Fibroblast of villous mesenchyme (primary cell): ENCODE measurements around the gene SERHL2. TPM values are rescaled to one million over a fixed set of nuclear protein-coding genes. Genes with fewer than 3 reads are reported as not detected.
"Not testable (repeated sequence)": the region's sequence is repeated elsewhere in the genome, so short reads cannot be mapped to it uniquely, and the experiment has no call there.

Experiments
- DNase-seq: peaks from one replicate; pipeline ENCODE4 v3.0.0-alpha.2; 2010; ENCODE audit warnings: low read depth
- H3K4me3 ChIP-seq: 2 replicates; pipeline ENCODE4 v1.5.1; 2011; ENCODE audit warnings: low read depth, mild to moderate bottlenecking, low read length
- total RNA-seq: library from RNA; depleted of rRNA; stranded (reverse); fragments of >200 nt; gene quantifications from 2 replicates; pipeline ENCODE4 v1.2.3, GENCODE V29; 2012
- TF ChIP-seq, protein P1 (sequence below): IDR thresholded peaks from 2 replicates; pipeline ENCODE4 v1.5.1; 2012; ENCODE audit warnings: low read depth, mild to moderate bottlenecking, low read length; ENCODE audit not compliant: insufficient read depth

Gene SERHL2
- total RNA-seq, 1 donor: 2.2 TPM

DNA sequence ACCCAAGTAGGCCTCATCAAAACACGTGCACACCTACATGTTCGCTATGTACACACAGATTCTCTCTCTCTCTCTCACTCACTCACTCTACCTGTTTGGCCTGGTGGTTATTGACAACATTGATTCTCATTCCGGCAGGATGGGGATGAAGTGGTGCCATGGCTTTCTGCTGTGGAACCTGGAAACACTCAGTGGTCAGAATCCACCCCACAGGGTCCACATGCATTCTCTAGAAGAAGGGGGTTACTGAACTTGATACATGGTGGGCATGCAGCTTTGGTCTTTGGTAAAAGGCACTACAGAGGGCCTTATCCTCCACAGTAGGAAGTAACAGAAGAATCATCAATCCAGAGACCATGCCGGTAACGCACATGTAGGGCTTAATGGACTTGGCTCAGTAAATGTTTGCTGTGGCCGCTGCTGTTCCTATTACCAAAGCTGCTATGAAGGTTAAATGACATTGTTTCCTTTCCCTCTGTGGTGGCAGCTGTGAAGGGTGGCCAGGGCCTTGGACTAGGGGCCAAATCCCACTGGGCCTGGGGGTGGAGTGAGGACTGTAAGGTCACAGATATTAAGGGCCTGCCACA lies 48.2 kb downstream of the SERHL2 start:
- TF ChIP-seq, protein P1, sequence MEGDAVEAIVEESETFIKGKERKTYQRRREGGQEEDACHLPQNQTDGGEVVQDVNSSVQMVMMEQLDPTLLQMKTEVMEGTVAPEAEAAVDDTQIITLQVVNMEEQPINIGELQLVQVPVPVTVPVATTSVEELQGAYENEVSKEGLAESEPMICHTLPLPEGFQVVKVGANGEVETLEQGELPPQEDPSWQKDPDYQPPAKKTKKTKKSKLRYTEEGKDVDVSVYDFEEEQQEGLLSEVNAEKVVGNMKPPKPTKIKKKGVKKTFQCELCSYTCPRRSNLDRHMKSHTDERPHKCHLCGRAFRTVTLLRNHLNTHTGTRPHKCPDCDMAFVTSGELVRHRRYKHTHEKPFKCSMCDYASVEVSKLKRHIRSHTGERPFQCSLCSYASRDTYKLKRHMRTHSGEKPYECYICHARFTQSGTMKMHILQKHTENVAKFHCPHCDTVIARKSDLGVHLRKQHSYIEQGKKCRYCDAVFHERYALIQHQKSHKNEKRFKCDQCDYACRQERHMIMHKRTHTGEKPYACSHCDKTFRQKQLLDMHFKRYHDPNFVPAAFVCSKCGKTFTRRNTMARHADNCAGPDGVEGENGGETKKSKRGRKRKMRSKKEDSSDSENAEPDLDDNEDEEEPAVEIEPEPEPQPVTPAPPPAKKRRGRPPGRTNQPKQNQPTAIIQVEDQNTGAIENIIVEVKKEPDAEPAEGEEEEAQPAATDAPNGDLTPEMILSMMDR: no peak
- DNase-seq: no peak
- no peak overlapping the region for H3K4me3 ChIP-seq

DNA sequence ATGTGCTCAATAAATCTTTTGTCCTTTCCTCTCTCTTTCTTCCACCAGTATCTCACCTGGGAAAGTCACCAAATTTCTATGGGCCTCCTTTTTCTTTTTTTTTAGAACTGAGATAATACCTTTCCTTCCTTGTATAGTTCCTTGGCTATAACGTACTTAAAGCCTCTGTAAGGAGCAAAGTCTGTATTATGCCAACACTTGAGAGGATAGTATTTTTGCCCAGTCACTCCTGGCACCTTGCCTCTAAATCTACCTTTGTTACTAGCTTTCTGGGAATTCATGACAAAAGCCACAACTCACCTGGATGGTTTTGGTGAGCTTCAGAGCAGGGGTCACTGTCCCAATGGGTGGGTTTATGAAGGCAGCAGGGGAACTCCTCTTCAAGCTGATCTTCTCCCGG lies 48.7 kb downstream of the SERHL2 start:
- DNase-seq: no peak
- TF ChIP-seq, protein P1: no peak
- H3K4me3 ChIP-seq: no peak overlapping the region

DNA sequence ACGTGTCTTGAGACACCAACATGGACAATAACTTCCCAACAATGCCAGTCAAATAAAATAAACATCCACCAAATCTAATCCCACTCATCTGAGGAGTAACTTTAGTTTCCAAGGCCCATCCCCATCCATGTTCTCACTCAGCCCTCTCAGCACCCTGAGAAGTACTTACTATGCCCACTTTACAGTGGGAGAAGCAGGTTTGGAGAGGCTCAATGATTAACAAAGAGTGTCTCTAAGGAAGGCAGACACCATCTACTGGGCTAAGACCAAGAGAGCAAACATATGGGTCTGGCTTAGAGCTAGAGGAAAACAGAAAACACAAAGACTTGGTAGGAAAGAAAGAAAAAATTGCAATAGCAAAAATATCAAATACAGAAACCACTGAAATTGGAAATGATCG lies 49.7 kb downstream of the SERHL2 start:
- DNase-seq: no peak
- TF ChIP-seq, protein P1: no peak
- no peak overlapping the region for H3K4me3 ChIP-seq

DNA sequence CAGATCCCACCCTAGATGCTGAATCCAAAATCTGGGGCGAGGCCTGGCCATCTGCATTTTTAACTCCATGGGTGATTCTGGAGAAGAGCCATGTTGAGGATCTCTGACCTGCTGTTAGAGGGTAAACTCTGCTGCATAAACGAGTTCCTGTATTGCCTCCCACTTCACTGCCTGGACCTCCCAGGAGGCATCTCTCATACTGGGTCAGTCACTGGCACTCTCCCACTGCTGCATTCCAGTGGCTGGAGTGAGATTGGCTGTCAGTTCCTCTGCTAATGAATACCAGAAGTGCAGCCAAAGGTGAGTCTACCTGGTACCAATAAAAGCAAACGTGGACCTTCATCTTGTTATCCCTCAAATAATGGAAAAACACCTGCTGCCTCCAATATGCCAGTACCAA lies 50.6 kb downstream of the SERHL2 start:
- TF ChIP-seq, protein P1: no peak
- H3K4me3 ChIP-seq: no peak overlapping the region
- DNase-seq: no peak

DNA sequence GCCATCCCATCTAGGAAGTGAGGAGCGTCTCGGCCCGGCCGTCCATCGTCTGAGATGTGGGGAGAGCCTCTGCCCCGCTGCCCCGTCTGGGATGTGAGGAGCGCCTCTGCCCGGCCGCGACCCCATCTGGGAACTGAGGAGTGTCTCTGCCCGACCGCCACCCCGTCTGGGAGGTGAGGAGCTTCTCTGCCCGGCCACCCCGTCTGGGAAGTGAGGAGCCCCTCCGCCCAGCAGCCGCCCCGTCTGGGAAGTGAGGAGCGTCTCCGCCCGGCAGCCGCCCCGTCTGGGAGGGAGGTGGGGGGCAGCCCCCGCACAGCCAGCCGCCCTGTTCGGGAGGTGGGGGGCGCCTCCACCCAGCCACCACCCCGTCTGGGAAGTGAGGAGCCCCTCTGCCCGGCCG lies 53.9 kb downstream of the SERHL2 start:
- DNase-seq, H3K4me3 ChIP-seq: not testable (repeated sequence)

DNA sequence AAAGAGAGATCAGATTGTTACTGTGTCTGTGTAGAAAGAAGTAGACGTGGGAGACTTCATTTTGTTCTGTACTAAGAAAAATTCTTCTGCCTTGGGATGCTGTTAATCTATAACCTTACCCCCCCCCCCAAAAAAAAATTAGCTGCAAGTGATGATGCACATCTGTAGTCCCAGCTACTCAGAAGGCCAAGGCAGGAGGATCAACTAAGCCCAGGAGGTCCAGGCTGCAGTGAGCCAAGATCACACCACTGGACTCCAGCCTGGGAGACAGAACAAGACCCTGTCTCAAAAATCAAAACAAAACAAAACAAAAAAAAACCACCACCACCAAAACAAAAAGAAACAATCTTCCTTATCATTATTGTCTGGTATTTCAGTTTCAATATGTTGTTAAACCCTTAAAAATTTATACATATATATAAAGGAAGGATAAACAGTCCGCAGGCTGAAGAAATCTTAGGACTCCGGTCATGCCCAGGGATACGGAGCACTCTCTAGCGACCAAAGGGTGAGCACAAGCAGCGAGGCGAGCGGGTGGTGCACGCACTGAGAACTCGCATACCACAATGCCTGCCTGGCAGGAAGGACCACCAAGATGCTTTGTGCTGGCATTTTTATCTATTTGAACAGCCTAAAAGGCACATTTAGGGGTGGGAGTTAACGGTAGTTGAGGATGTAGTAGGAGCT lies 54.5 kb downstream of the SERHL2 start:
- DNase-seq: no peak
- TF ChIP-seq, protein P1: no peak
- H3K4me3 ChIP-seq: no peak overlapping the region

DNA sequence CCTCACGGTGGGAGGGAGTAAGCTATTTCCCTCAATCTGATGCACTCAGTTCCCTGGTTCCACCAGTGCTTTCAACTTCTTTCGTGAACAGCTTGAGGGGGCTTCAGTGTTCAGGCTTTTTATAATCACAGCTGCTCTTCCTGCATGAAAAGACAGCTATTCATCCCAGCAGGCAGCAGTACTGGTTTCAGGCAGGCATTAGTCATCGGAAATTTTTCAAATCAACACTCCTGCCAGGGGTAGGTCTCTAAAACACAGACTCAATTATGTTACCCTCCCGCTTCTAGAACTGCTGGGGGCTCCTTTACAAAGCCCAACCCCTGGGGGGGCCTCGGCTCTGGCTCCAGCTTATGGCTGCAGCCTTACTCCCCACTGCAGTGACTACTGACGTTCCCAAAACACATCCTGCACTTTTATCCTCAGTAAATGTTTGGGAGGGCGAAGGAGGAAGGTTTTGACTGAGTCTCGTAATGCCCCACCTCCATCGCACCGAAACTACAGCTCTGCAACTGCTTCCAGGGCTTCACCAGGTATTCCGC lies 55.1 kb downstream of the SERHL2 start:
- TF ChIP-seq, protein P1: no peak
- peak; percentile 62 for DNase-seq
- peak overlapping the region; percentile 21 for H3K4me3 ChIP-seq
